Measurements from ENCODE around the gene SLC1A3. TPM values are rescaled to one million over a fixed set of nuclear protein-coding genes. Genes with fewer than 3 reads are reported as not detected.

SLC1A3 gene
- total and polyA plus RNA-seq, 4 donors: 3.4 to 47.6 (median 28.2) TPM

GRCh38 chr5:36665628-36666027 lies 59.2 kb downstream of the SLC1A3 start:
- peaks cover 0 to 2% (median 0%) of the 10 kb centered on the region in 4 donors for H3K36me3 ChIP-seq (ENCODE audit: control insufficient read depth in 4 of 4, insufficient read depth in 4 of 4, low read length in 4 of 4)
- H3K9ac ChIP-seq (ENCODE audit: insufficient read depth in 1 of 2, low read length in 2 of 2): no peak overlapping the region
- no peak overlapping the region for H3K27ac ChIP-seq (ENCODE audit: low read depth in 1 of 2, low read length in 1 of 2)
- no peak for ATAC-seq (ENCODE audit: insufficient read depth, low FRiP score)
- no peaks in the 10 kb centered on the region for H3K27me3 ChIP-seq (ENCODE audit: control insufficient read depth in 3 of 3, insufficient read depth in 3 of 3, low read length in 2 of 3)
- no peak overlapping the region for H3K4me3 ChIP-seq
- 89 to 91% methylated on average over 3 of the region's 3 CpGs for WGBS, 2 donors
- peaks cover 0 to 2% (median 0%) of the 10 kb centered on the region in 4 donors for H3K9me3 ChIP-seq (ENCODE audit: control insufficient read depth in 4 of 4, insufficient read depth in 3 of 4, low read length in 3 of 4)
- DNase-seq: no peak
- peaks cover 0 to 16% (median 2%) of the 10 kb centered on the region in 5 donors for H3K4me1 ChIP-seq (ENCODE audit: control insufficient read depth in 5 of 5, insufficient read depth in 5 of 5, low read length in 5 of 5)
- TF ChIP-seq CTCF (IDR thresholded peaks at IDR 0.05; ENCODE audit: control extremely low read depth, extremely low read depth): no peak

- no peak for ATAC-seq (ENCODE audit: insufficient read depth, low FRiP score)
- Histone ChIP-seq H3K36me3 (ENCODE audit: control insufficient read depth in 4 of 4, insufficient read depth in 4 of 4, low read length in 4 of 4) (peaks cover 0 to 5% (median 1%) of the 10 kb centered on the region in 4 donors), H3K4me1 (ENCODE audit: control insufficient read depth in 5 of 5, insufficient read depth in 5 of 5, low read length in 5 of 5) (peaks cover 0 to 13% (median 2%) of the 10 kb centered on the region in 5 donors), H3K9ac (ENCODE audit: insufficient read depth in 1 of 2, low read length in 2 of 2) (no peak overlapping the region), H3K4me3 (no peak overlapping the region), H3K27ac (ENCODE audit: low read depth in 1 of 2, low read length in 1 of 2) (no peak overlapping the region), H3K27me3 (ENCODE audit: control insufficient read depth in 3 of 3, insufficient read depth in 3 of 3, low read length in 2 of 3) (no peaks in the 10 kb centered on the region), H3K9me3 (ENCODE audit: control insufficient read depth in 4 of 4, insufficient read depth in 3 of 4, low read length in 3 of 4) (peaks cover 0 to 2% (median 0%) of the 10 kb centered on the region in 4 donors)
- WGBS, 2 donors: 96 to 100% methylated on average over 2 of the region's 2 CpGs
- DNase-seq: no peak
- no peak for TF ChIP-seq CTCF (IDR thresholded peaks at IDR 0.05; ENCODE audit: control extremely low read depth, extremely low read depth)
These were observed 59.9 kb downstream of the SLC1A3 start for GRCh38 chr5:36666274-36666673.

GRCh38 chr5:36666986-36667385 lies 60.6 kb downstream of the SLC1A3 start:
- Histone ChIP-seq H3K4me1 (ENCODE audit: control insufficient read depth in 5 of 5, insufficient read depth in 5 of 5, low read length in 5 of 5) (peaks cover 0 to 12% (median 2%) of the 10 kb centered on the region in 5 donors), H3K27ac (ENCODE audit: low read depth in 1 of 2, low read length in 1 of 2) (no peak overlapping the region), H3K4me3 (no peak overlapping the region), H3K27me3 (ENCODE audit: control insufficient read depth in 3 of 3, insufficient read depth in 3 of 3, low read length in 2 of 3) (no peaks in the 10 kb centered on the region), H3K9ac (ENCODE audit: insufficient read depth in 1 of 2, low read length in 2 of 2) (no peak overlapping the region), H3K9me3 (ENCODE audit: control insufficient read depth in 4 of 4, insufficient read depth in 3 of 4, low read length in 3 of 4) (no peaks in the 10 kb centered on the region), H3K36me3 (ENCODE audit: control insufficient read depth in 4 of 4, insufficient read depth in 4 of 4, low read length in 4 of 4) (peaks cover 0 to 11% (median 1%) of the 10 kb centered on the region in 4 donors)
- no peak for TF ChIP-seq CTCF (IDR thresholded peaks at IDR 0.05; ENCODE audit: control extremely low read depth, extremely low read depth)
- no peak for DNase-seq
- ATAC-seq (ENCODE audit: insufficient read depth, low FRiP score): no peak
- 55 to 89% methylated on average over 1 of the region's 1 CpG for WGBS, 2 donors

GRCh38 chr5:36667824-36668223 lies 61.4 kb downstream of the SLC1A3 start:
- Histone ChIP-seq H3K4me1 (ENCODE audit: control insufficient read depth in 5 of 5, insufficient read depth in 5 of 5, low read length in 5 of 5) (peaks cover 0 to 10% (median 2%) of the 10 kb centered on the region in 5 donors), H3K4me3 (no peak overlapping the region), H3K27me3 (ENCODE audit: control insufficient read depth in 3 of 3, insufficient read depth in 3 of 3, low read length in 2 of 3) (no peaks in the 10 kb centered on the region), H3K27ac (ENCODE audit: low read depth in 1 of 2, low read length in 1 of 2) (no peak overlapping the region), H3K9ac (ENCODE audit: insufficient read depth in 1 of 2, low read length in 2 of 2) (no peak overlapping the region), H3K36me3 (ENCODE audit: control insufficient read depth in 4 of 4, insufficient read depth in 4 of 4, low read length in 4 of 4) (peaks cover 0 to 11% (median 1%) of the 10 kb centered on the region in 4 donors), H3K9me3 (ENCODE audit: control insufficient read depth in 4 of 4, insufficient read depth in 3 of 4, low read length in 3 of 4) (no peaks in the 10 kb centered on the region)
- no peak for TF ChIP-seq CTCF (IDR thresholded peaks at IDR 0.05; ENCODE audit: control extremely low read depth, extremely low read depth)
- DNase-seq (no peak), ATAC-seq (ENCODE audit: insufficient read depth, low FRiP score) (no peak)
- WGBS, 2 donors: 17 to 31% methylated on average over 3 of the region's 3 CpGs
